ENCODE results near the gene GSX2. TPM values are rescaled to one million over a fixed set of nuclear protein-coding genes. Genes with fewer than 3 reads are reported as not detected.

GSX2 gene
- total RNA-seq, 1 donor from 2014 or later: not detected

GRCh38 chr4:54102531-54103106 is 2.7 kb downstream of the GSX2 start:
- Mint-ChIP-seq H3K4me3 (no peak overlapping the region), H3K36me3 (no peaks in the 10 kb centered on the region), H3K9me3 (no peaks in the 10 kb centered on the region), H3K27ac (no peak overlapping the region), H3K27me3 (ENCODE audit: low read depth) (peaks cover 99% of the 10 kb centered on the region), H3K4me1 (peaks cover 21% of the 10 kb centered on the region)
- no peak for TF ChIP-seq CTCF (IDR thresholded peaks at IDR 0.05; ENCODE audit: unreplicated experiment)
- DNase-seq (ENCODE audit: low spot score in 2 of 2, unreplicated experiment in 2 of 2): no peak

- Mint-ChIP-seq H3K4me3 (peak overlapping the region; percentile 60), H3K9me3 (no peaks in the 10 kb centered on the region), H3K27ac (no peak overlapping the region), H3K27me3 (ENCODE audit: low read depth) (peaks cover 99% of the 10 kb centered on the region), H3K4me1 (peaks cover 22% of the 10 kb centered on the region), H3K36me3 (no peaks in the 10 kb centered on the region)
- no peak for TF ChIP-seq CTCF (IDR thresholded peaks at IDR 0.05; ENCODE audit: unreplicated experiment)
- DNase-seq (ENCODE audit: low spot score in 2 of 2, unreplicated experiment in 2 of 2): no peak
Observed at GRCh38 chr4:54103190-54103574, 3.2 kb downstream of the GSX2 start.

GRCh38 chr4:54104907-54105306 is 4.9 kb downstream of the GSX2 start:
- TF ChIP-seq CTCF (IDR thresholded peaks at IDR 0.05; ENCODE audit: unreplicated experiment): no peak
- Mint-ChIP-seq H3K36me3 (no peaks in the 10 kb centered on the region), H3K27me3 (ENCODE audit: low read depth) (peaks cover 99% of the 10 kb centered on the region), H3K4me3 (no peak overlapping the region), H3K27ac (no peak overlapping the region), H3K4me1 (peaks cover 29% of the 10 kb centered on the region), H3K9me3 (no peaks in the 10 kb centered on the region)
- DNase-seq (ENCODE audit: low spot score in 2 of 2, unreplicated experiment in 2 of 2): no peak

- no peak for DNase-seq (ENCODE audit: low spot score in 2 of 2, unreplicated experiment in 2 of 2)
- Mint-ChIP-seq H3K4me3 (peak overlapping the region; percentile 30), H3K4me1 (peaks cover 22% of the 10 kb centered on the region), H3K27ac (no peak overlapping the region), H3K36me3 (no peaks in the 10 kb centered on the region), H3K9me3 (no peaks in the 10 kb centered on the region), H3K27me3 (ENCODE audit: low read depth) (peaks cover 96% of the 10 kb centered on the region)
- TF ChIP-seq CTCF (IDR thresholded peaks at IDR 0.05; ENCODE audit: unreplicated experiment): no peak
Observed at GRCh38 chr4:54107951-54108748, 8.2 kb downstream of the GSX2 start.

GRCh38 chr4:54109241-54110018 is 9.5 kb downstream of the GSX2 start:
- no peak for DNase-seq (ENCODE audit: low spot score in 2 of 2, unreplicated experiment in 2 of 2)
- H3K4me1 Mint-ChIP-seq: peaks cover 17% of the 10 kb centered on the region
- peak overlapping the region; percentile 22 for H3K4me3 Mint-ChIP-seq
- H3K27me3 Mint-ChIP-seq (ENCODE audit: low read depth): peaks cover 88% of the 10 kb centered on the region
- no peak for TF ChIP-seq CTCF (IDR thresholded peaks at IDR 0.05; ENCODE audit: unreplicated experiment)
- no peaks in the 10 kb centered on the region for H3K9me3 Mint-ChIP-seq
- no peak overlapping the region for H3K27ac Mint-ChIP-seq
- no peaks in the 10 kb centered on the region for H3K36me3 Mint-ChIP-seq

Data from mesothelial cell of epicardium (in vitro differentiated cells).